GM12874 (cell line): ENCODE measurements around the gene DEPDC7.

Experiments
- CTCF ChIP-seq: IDR thresholded peaks from 2 replicates; pipeline ENCODE4 v1.5.1; 2011; ENCODE audit warnings: low read depth, mild to moderate bottlenecking, control low read depth, low read length, moderate library complexity; ENCODE audit not compliant: insufficient read depth

DEPDC7 gene

DNA sequence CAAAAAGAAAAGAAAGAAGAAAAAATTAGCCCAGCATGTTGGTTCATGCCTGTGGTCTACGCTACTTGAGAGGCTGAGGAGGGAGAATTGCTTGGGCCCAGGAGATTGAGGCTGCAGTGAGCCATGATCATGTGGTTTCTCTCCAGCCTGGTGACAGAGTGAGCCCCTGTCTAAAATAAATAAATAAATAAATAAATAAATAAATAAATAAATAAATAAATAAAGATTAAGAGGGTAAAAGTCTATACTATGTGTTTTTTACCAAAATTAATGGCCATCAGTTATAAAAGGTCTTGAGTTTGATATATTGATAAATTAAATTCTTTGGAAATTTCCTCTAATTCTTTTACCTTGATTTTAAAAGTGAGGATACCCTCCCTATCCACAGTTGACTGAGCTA lies 25.2 kb upstream of the DEPDC7 start:
- no peak for TF ChIP-seq CTCF

DNA sequence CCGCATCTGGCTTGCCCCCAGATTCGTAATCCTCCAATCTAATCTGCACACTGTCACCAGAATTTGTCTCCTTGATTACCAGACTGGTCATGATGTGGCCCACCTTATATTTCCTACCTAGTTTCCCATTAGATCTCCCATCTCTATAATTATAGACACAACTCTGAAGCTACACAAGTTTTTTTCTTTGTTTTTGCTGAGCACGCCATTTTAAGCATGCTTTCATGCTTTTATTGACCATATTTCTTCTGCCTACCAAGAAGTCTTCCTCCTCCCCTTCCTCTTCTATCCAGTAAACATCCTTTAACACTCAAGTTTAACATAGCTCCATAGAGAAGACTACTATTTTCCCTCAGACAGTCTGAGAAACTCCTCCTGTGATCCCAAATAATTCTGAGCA lies 24.3 kb upstream of the DEPDC7 start:
- no peak for TF ChIP-seq CTCF

DNA sequence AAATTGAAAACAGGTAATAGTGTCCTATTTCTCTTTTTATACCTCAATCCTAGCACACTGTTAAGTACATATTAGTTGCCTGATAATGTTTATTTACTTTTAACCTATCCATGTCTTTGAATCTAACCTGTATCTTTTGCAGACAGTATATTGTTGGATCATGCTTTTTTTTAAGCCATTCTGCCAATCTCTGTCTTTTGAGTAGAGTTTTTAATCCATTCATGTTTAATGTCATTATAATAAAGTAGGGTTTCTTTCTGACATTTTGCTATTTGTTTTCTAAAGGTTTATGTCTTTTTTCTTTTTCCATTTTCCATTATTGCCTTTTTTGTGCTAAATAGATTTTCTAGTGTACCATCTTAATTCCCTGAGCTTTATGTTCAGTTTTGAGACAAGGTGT lies 23.8 kb upstream of the DEPDC7 start:
- no peak for TF ChIP-seq CTCF

DNA sequence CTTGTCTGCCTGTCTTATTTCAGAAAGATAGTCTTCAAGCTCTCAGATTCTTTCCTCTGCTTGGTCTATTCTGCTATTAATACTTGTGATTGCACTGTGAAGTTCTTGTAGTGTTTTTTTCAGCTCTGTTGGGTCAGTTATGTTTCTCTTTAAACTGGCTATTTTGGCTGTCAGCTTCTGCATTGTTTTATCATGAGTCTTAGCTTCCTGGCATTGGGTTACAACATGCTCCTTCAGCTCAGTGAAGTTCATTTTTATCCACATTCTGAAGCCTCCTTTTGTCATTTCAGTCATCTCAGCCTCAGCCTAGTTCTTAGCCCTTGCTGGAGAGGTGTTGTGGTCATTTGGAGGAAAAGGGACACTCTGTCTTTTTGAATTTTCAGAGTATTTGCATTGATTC lies 15.5 kb upstream of the DEPDC7 start:
- TF ChIP-seq CTCF, result no peak

GRCh38 chr11:33001281-33001680 lies 14.4 kb upstream of the DEPDC7 start:
- no peak for TF ChIP-seq CTCF

GRCh38 chr11:33001751-33002542 lies 13.7 kb upstream of the DEPDC7 start:
- no peak for TF ChIP-seq CTCF

GRCh38 chr11:33005175-33005574 lies 10.5 kb upstream of the DEPDC7 start:
- TF ChIP-seq CTCF, result no peak

DNA sequence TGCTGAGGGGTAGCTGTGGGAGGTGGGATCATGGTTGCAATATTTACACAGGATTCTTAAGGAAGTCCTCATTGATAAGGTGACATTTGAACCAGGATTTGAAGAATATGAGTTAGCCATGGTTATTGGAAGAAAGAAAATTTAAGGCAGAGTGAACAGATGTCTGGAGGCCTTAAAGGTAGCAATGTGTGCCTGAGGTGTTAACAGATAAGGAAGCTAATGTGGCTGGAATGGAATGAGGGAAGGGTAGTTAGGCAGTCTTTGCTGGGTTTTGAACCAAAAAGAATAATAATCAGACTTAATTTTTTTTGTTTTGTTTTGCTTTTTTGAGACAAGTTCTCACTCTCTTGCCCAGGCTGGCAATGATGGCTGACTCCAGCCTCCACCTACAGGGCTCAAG lies 9.7 kb upstream of the DEPDC7 start:
- TF ChIP-seq CTCF, result no peak
